ENCODE measurements around the gene MOV10L1. TPM values are rescaled to one million over a fixed set of nuclear protein-coding genes. Genes with fewer than 3 reads are reported as not detected.
A peak's percentile ranks its signal among the peaks of the same experiment; 100 is the strongest.

Gene MOV10L1
- total RNA-seq, 2 donors from 2014 or later: 0.43 to 0.56 TPM

DNA sequence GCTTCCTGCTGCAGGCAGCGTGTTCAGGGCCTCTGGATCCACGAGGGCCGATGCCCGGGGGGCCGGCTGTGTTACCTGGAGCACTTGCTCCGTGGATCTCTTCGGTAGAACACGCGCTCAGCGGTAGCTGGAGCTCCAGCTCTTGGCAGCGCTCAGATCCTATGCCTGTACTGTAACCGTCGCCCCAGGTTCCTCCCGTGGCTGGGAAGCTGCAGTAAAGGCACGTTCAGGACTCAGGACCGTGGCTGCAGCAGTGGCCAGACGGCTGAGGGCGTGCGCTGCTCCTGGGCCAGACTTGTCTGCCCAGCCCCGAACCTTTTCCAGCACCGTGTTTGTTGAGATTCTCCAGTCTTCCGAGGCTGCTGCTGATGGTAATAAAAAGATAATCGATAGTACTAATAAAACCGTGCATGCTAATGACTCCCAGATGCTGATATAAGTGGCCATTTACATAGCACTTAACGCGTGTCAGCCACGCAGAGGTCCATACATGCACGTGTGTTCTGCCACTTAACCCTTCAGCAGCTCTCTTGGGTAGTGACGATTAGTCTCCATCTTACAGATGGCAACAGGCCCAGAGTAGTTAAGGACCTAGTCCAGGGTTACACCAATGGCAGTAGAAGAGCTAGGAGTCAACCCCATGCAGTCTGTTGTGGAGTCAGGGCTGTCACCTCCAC lies 1.4 kb downstream of the MOV10L1 start:
- intact Hi-C loops (cut with DNase I): no loop called here
- no peak for DNase-seq (ENCODE audit: low spot score)

DNA sequence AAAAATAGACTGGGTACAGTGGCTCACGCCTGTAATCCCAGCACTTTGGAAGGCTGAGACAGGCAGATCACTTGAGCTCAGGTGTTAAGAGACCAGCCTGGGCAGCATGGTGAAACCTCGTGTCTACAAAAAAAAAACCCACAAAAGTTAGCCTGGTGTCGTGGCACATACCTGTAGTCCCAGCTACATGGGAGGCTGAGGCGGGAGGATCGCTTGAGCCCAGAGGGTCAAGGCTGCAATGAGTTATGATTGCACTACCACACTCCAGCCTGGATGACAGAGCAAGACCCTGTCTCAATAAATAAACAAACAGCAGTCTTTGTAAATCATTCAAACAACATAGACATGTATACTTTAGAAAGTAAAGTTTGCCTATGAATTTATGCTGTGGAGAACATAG lies 2.5 kb downstream of the MOV10L1 start:
- intact Hi-C loops (cut with DNase I): no loop called here
- no peak for DNase-seq (ENCODE audit: low spot score)

DNA sequence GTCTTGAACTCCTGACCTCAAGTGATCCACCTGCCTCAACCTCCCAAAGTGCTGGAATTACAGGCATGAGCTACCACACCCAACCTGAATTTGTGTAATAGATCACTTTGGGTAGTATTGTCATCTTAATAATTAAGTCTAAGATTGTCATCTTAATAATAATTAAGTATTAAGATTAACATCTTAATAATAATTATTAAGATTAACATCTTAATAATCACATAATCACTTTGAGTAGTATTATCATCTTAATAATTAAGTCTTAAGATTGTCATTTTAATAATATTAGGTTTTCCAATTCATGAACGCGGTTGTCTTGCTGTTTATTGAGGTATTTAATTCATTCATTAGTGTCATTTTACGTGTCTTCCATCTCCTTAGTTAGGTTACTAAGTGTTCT lies 8.2 kb downstream of the MOV10L1 start:
- intact Hi-C loops (cut with DNase I): loop anchor here in 1 of 2 donors (5.0 kb wide), 1 partner anchor 211 kb away; no protein-coding TSS in a partner anchor
- no peak for DNase-seq (ENCODE audit: low spot score)

DNA sequence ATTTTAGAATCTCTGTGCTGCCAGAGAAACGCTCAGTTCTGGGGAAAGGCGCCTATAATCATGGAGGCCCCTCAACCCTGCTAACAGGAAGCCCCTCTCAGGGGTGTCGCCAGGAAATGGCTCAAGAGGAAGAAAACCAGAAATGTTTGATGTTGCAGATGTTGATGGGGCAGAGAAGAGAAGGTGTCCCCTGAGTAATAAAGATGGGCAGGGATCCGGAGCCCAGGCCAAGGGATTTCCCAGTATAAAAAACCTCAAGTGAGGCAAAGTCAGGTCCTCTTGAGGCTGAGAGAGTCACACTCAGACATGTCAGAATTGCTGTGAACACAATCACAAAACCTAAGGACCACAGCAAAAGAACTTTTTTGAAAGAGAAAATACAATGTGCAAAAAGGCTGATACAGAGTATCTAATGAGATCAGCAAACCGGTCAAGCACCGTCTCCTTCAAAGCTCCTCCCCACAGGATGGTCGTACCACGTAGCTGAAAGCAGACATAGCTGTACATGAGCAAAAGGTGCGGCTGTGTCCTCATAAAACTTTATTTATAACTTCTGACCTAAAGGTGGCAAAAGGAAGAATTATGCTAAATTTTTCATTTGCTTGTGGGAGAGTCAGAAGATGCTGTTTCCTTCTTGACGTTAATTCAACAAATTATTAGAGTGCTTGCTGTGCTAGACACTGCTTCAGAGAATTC lies 12.2 kb downstream of the MOV10L1 start:
- DNase-seq (ENCODE audit: low spot score): peak; percentile 12

DNA sequence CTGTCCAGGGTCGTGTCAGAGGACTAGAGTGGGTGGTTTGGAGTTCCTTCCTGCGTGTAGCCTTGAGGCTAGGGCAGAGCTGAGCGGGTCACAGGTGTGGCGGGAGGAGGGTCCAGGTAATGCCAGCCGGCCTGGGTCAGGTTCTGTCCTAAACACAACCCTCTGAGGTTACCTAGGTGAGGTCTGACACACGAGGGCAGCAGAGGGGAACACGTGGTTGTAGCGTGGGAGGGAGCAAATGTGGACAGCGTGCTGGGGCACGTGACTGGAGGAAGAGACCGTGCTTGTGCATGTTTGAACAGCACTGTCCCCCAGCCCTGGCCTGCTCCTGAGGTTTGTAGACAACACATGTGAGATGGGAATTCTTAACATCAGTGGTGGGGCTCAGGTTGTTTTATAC lies 13.1 kb downstream of the MOV10L1 start:
- peak; percentile 59 for DNase-seq (ENCODE audit: low spot score)

More for the DNA sequence above, 12.2 kb downstream of the MOV10L1 start:
- intact Hi-C loops (cut with DNase I): no loop called here

DNA sequence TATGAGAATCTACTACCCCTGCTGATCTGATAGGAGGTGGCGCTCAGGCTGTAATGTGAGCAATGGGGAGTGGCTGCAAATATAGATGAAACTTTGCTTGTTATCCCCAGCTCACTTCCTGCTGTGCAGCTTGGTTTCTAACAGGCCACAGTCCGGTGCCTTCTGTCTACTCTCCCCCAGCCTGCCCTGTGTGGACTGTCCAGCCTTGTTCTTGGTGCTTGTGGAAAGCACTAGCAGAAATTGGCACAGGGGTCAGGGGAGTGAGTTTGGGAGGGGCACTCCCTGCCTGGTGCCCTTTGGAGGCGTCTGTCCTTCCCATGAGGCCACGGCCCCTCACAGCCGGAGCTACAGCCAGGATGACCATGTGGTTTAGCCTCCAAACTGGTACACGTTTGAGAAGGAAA lies 14.3 kb downstream of the MOV10L1 start:
- intact Hi-C loops (cut with DNase I): no loop called here
- peak; percentile 53 for DNase-seq (ENCODE audit: low spot score)

More for the DNA sequence above, 13.1 kb downstream of the MOV10L1 start:
- intact Hi-C loops (cut with DNase I): no loop called here

DNA sequence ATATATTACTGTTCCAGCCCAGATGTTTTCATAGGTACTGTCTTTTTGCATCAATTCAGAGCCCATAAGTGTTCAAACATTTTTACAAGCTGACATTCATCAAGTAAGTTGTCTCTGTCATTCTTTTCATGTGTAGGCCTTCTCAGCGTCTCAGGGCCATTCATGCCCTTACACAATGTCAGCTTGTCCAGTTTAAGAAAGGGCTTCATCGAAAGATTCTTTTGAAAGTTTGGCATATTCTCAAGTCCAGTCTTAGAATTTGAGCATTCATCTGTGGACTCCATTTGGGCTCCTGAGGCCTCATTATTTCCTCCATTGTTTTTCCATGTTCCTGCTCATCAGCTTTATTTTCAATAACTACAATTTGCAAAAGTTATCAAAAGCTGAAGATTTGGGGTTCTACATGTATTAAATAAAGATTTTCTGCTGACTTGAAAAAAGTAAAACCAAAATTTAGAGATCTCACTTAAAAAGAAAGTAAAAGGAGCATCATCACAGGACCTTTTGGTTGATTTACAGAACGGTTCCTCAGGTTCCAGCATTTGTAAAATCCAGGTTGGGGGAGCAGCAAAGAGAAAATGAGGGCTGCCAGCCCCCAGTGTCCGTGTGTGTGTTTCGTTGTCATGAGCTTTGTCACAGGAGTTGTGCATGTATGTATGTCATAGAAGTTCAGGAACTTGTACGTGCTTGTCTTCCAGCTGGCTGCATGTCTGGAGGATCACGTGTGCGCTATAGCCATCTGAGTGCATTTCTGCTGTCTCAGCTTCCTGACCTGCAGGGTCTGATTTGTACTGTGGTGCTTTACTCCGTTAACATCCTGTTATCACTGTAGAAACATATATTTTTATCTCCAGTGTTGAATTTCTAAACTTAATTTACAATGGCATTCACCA lies 15.6 kb downstream of the MOV10L1 start:
- peak; percentile 43 for DNase-seq (ENCODE audit: low spot score)
- intact Hi-C loops (cut with DNase I): no loop called here

DNA sequence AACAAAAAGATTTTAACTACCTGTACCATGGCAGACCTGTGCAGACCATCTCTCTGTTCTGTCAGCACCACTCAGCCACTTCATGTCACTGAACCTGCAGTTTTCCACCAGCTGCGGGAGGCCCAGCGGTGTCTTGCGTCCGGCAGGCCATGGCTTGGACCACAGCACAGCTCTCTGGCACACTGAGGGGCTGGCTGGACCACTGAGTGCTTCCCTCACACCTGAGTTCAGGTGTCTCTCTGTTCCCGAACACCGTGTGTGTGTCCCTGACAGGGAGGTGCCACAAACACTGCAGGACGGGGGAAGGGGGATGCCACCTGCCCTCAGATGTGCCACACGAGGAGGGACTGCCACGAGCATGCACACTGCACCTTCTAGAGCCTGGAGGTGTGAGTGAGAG lies 17.7 kb downstream of the MOV10L1 start:
- intact Hi-C loops (cut with DNase I): no loop called here

DNA sequence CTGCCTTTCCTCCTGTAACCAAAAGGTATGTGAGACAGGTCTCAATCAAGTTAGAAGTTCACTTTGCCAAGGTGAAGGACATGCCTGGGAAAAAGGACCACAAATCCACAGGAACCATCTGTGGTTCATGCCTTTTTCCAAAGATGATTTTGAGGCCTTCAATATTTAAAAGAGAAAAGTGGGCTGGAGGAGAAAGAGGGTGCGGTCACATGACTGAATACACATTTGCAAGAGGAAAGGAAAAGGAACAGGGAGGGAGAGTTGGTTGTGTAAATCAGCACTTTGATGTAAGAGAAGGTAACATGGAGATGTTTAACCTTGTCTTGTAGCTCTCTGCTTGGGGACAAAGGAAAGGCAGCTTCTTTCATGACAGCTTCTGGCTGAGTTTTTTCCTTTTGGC lies 21.2 kb downstream of the MOV10L1 start:
- DNase-seq (ENCODE audit: low spot score): no peak
- intact Hi-C loops (cut with DNase I): no loop called here

More for the DNA sequence above, 17.7 kb downstream of the MOV10L1 start:
- DNase-seq (ENCODE audit: low spot score): peak; percentile 74

DNA sequence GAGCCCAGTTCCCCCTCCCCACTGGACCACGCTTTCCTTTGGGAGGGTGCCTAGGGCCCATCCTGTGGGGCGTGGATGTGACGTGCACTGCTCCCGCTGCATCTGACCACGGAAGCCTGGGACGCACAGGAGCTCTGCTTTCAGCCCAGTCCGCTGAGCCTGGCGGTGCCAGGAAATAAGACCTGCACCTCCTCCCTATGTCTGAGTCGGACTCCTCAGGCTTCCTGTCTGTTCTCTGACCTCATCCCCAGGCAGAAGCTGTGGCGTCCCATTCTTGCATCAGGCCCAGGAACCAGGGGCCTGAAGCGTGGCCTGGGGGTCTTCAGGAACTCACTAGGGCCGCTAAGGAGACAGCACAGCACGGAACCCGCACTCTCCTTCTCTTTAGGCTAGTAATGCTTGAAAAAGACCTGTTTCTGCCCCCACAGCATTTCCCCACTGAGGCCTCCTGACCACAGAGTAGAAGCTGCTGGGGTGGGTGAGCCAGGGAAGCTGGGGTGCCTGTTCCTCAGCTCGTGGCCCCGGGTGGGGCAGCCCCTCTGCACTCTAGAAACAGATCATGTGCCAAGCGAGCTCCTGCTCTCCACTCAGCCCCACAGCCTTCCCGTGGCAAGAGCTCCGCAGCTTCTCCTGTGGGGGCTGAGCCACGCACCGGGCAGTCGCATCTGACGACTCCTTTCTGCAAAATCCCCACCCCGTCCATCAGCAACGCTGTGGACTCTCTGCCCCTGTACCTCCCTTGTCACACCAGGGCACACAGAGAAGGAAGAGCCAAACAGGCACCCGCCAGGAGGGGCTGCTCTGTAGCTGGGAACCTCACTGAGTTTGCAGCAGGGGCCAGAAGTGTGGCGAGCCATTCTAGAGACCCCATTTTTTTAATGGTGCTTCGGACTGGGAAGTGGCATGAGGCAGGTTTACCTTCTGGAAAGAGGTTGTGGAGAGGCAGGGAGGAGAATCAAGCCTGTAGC lies 22.6 kb downstream of the MOV10L1 start:
- intact Hi-C loops (cut with DNase I): no loop called here
- peak; percentile 74 for DNase-seq (ENCODE audit: low spot score)

DNA sequence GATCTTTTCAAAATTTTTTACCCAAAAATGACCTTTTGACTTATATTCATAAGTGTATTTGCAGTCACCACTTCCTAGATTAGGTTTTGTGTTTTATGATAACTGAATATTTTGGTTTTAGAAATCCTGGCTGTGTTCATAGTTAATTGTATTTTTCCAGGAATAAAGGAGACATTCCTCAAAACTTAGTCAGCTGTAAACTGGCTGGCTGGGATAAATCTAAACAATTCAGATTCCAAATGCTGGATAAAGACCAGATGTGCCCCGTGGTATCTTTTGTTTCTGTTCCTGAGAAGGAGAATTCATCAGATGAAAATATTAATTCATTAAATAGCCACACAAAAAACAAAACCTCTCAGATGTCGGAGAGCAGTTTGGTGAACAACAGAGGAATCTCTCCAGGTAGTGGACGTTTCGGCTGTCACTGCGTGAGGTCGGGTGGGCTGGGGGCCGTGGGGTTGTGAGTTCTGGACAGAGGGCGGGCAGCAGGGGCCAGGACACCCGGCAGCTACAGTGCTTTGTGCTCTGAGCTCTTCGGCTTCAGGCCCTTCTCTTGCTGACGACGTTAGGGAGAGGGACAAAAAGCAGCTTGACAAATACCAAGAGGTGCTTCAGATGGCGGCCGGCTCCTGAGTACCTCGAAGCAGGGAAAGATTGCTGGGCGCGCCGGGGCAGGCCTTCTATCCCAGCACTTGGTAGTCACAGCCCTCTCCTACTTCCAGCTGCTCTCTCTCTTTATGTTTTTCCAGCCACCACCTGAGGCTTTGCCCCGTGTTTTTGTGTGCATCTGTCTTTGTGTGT lies 24.6 kb downstream of the MOV10L1 start:
- no peak for DNase-seq (ENCODE audit: low spot score)
- intact Hi-C loops (cut with DNase I): no loop called here

DNA sequence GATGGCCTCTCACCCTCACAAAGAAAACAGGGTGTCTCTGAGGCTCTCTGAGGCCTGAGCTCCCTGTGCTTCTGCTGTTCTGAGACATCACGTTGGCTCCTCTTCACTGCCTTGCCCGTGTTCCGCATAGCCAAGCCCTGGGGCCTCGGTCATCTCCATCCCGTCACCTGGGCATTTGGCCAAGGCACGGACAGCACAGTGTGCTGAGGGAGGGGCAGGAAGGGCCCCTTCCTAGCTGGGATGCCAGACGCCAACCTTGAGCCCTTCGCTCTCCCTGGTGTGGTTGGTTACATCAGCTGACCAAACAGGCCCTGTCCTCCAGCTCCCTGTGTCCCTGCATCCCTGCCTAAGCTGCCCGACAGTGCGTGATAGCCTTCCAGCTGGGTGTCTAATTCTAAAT lies 25.9 kb downstream of the MOV10L1 start:
- intact Hi-C loops (cut with DNase I): no loop called here
- peak; percentile 82 for DNase-seq (ENCODE audit: low spot score)

DNA sequence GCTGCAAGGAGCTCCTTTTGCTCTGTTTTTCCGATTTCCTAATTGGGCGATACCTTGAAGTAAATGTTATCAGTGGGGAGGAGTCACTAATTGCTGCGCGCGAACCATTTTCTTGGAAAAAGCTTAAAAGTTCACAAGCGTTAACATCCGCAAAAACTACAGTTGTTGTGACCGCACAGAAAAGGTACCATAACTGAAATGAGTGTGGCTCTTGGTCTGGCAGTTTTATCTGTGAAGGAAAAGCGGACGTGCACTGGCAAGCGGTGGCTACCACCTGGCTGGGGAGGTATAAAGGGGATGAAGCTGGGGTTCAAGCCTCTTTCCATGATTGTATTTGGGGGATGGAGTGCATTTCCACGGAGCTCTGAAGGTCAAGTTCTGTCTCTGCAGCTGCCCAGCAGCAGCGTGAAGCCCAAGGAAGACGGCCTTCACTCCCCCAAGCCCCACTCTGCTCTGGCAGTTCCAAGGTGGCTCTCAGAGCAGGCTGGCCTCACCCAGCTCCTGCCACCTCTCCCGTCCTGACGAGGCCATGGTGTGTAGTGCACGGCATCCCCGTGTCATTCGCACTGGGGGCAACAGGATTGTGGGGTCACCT lies 27.5 kb downstream of the MOV10L1 start:
- intact Hi-C loops (cut with DNase I): no loop called here
- no peak for DNase-seq (ENCODE audit: low spot score)

DNA sequence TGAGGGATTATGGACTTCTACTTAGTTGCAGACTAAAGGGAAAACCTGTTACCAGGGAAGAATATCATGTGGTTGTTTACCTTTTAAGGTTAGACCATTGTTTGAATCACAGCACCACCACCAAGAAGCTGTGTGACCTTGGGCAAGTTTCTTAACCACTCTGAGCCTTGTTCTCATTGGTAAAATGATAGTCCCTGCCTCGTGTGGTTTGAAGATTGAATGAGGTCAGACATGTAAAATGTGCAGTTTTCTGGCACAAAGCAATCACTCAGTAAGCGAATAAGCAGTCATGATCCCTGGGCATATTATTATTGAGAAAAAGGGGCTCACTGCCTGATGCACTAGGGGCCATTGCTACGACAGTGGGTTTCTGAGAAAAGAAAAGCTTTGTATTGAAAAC lies 28.3 kb downstream of the MOV10L1 start:
- intact Hi-C loops (cut with DNase I): no loop called here
- DNase-seq (ENCODE audit: low spot score): no peak

DNA sequence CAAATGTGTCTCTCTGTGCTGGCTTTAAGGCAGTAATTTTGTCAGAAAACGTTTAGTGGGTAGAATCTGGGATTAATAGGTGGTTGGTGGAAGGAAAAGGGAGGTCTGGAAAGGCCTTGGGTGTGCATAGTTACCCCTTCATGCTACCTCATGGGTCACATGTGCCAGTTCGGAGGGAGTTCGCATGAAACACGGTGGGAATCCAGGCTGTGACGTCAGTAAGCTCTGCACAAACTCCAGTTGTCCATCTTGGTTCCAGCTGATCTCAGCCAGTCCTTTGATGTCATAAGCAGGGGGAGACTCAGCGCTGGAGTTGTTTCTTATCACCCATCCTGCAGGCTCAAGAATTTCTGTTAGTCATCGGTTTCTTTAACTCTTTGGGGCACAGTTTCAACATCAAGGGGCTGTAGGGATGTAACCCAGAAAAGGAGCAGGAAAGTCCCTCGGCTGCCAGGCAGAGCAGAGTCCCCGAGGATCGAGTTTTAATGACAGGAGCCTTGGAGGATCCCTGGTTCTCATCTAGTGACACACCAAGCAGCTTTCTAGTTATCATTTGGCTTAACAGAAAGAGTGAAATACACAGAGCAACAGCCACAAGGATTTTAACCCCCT lies 28.9 kb downstream of the MOV10L1 start:
- peak; percentile 74 for DNase-seq (ENCODE audit: low spot score)
- intact Hi-C loops (cut with DNase I): no loop called here

DNA sequence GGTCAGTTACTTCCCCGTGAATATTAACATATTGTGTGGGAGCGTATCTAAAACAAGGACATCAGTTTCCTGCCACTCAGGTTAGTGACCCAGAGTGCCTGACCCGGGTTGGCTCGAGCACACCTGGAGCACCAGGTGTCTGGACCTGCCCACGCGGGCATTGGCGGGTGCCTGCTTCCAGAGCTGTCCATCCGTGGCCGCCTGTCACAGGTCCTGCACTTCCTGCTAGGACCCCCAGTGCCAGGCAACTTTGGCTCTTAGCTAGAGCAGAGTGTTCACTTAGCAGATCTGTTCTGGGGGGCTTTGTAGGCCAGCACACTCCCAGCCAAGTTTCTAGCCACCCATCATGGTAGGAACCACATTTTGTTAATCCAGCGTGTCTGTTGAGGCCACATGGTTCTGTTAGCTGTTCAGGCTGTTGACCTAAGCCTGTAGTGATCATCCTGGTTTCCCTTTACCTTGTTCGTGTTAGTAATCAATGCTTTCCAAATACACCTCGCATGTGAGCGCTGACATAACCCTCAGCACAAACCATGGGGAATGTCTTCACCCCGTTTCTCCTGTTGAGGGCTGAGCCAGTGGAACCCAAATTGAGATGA lies 29.5 kb downstream of the MOV10L1 start:
- peak; percentile 78 for DNase-seq (ENCODE audit: low spot score)
- intact Hi-C loops (cut with DNase I): no loop called here

DNA sequence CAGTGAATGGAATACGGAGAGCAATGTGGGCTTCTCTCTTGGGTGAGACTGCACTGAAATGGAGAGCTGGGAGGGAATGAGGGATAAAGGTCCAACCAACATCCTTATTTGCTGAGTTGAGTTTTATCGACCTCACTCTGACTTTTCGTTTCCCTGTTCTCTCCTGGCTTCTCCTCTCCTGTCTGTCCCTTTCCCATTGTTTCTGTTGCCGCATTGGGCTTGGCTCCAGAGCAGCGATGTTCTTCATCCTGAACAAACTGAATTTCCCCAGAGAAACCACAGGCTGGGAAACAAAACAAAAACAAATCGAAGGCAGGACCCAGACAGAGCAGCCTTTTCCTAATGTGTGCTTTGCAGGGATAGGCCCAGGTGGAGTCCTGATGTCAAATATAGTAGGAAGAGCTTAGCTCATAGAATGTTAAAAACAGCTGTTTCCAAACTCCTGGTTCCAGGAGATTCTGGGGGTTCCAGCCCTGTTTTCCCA lies 30.0 kb downstream of the MOV10L1 start:
- DNase-seq (ENCODE audit: low spot score): no peak
- intact Hi-C loops (cut with DNase I): no loop called here
